Stimulated activated CD4-positive, alpha-beta T cell treated with anti-CD3 and anti-CD28 coated beads, Interleukin-4, amount 100 ng/mL, for 24 hours (primary cell): ENCODE results near the gene ASB3.

Source experiments
- DNase-seq: peaks from one replicate; pipeline ENCODE4 v3.0.0-alpha.2; 2020

ASB3 gene

GRCh38 chr2:53640466-53640865, 146.3 kb downstream of the ASB3 start:
- no peak for DNase-seq

GRCh38 chr2:53636596-53636995, 150.2 kb downstream of the ASB3 start:
- DNase-seq: no peak

- no peak for DNase-seq
Observed at GRCh38 chr2:53636109-53636508, 150.6 kb downstream of the ASB3 start.

GRCh38 chr2:53635694-53636093, 151.1 kb downstream of the ASB3 start:
- DNase-seq: no peak

- DNase-seq: no peak
Observed at GRCh38 chr2:53633441-53633840, 153.3 kb downstream of the ASB3 start.

GRCh38 chr2:53632714-53633113, 154.0 kb downstream of the ASB3 start:
- no peak for DNase-seq

- no peak for DNase-seq
Observed at GRCh38 chr2:53632126-53632460, 154.7 kb downstream of the ASB3 start.

GRCh38 chr2:53631313-53632125, 155.2 kb downstream of the ASB3 start:
- no peak for DNase-seq

- no peak for DNase-seq
Observed at GRCh38 chr2:53630026-53630606, 156.6 kb downstream of the ASB3 start.

GRCh38 chr2:53629501-53629900, 157.3 kb downstream of the ASB3 start:
- no peak for DNase-seq

- DNase-seq: no peak
Observed at GRCh38 chr2:53629001-53629400, 157.8 kb downstream of the ASB3 start.

GRCh38 chr2:53622141-53622540, 164.6 kb downstream of the ASB3 start:
- DNase-seq: no peak

- no peak for DNase-seq
Observed at GRCh38 chr2:53620981-53621380, 165.8 kb downstream of the ASB3 start.
